Measurements from ENCODE around the gene TPTE2.
"Not testable (repeated sequence)": the region's sequence is repeated elsewhere in the genome, so short reads cannot be mapped to it uniquely, and the experiment has no call there.

The TPTE2 gene

DNA sequence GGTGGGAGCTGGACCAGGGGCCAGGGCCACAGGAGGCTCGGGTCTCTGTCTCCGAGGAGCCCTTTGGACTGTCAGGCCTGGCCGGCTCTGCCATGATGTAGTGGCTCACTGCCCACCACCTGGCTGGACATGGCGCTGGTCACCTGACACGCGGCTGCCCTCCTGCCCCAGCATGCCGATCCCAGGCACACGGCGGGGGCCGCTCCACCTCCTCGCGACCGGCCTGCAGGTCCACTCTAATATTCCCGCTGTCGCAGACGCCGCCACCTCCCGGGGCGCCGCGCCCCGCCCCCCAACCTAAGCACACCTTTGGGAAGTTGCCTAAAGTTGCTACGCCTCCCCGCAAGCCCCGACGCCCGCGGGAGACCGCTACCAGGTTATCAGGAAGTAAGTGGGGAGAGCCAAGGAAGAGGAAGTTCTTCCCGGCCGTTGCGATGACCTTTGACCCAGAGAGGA is at the start of gene TPTE2:
TSS of gene TPTE2 (minus strand) at position 406 of the 456 bp plus-strand sequence. CDS start 58,298 bp downstream, outside the sequence.
- not testable (repeated sequence) for DNase-seq (ENCODE audit: low read depth in 2 of 2)

- DNase-seq (ENCODE audit: low read depth in 2 of 2) = no peak
Measured at GRCh38 chr13:19607523-19608078, 46.3 kb upstream of the TPTE2 start.

DNA sequence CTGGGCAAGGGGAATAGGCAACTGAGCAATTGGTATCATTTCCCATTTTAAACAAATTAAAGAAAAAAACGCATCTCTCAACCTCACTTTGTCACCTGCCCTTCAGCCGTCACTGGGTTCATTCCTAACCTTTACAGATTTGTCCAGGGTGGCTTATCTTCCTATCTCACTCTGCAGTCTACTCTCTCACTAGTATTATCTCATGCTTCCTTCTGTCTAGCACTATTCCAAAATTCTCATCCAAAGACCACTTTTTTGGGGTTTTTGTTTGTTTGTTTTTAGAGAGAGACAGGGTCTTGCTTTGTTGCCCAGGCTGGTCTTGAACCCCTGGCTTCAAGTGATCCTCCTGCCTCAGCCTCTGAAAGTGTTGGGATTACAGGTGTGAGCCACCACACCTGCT is 45.4 kb upstream of the TPTE2 start:
- no peak for DNase-seq (ENCODE audit: low read depth in 2 of 2)

DNA sequence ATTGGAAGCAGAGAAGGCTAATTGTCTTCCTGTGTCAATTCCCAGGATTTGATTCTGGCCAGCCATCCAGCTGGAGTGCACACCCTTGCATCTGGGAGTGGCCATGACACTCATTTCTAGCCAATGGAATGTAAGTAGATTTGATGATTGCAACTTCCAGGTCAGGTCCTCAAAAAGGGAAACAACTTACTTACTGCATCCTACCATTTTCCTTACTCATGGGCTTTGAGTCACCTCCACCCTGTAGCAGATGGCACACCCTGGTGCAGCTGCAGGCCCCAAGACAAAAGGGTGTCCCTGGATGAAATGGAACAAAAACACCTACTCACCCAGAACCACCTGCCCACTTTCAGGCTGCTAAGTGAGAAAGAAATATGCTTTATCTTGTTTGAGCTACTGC is 44.8 kb upstream of the TPTE2 start:
- no peak for DNase-seq (ENCODE audit: low read depth in 2 of 2)

DNA sequence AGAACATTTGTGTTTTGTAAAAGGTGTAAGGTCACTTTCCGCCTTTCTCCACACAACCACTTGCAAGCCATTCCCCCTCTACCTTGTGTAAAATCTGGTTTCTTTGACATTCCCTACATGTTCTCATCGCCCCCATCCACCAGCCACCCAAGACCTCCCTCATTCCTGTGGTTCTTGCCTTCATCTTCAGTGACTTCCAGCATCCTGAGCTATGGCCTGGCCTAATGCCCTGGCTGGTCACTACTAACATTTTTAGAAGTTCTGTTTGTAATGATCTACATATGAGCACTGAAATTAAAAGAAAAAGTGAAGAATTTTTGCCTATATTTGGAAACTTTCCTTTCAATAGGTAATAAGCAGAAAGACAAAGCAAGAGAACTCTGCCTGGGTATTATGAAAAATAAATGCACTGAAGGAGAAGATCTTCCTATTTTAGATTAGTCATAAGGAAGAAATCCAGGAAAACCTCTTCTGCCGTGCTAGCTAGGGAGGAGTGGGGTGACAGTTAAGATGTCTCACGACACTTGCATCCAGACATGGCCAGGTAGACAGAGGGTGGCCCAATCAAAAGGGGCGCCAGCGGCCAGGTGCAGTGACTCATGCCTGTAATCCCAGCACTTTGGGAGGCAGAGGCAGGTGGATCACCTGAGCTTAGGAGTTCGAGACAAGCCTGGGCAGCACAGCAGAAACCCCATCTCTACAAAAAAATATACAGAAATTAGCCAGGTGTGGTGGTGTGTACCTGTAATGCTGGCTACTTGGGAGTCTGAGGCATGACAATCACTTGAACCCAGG is 44.0 kb upstream of the TPTE2 start:
- DNase-seq (ENCODE audit: low read depth in 2 of 2) = no peak

DNA sequence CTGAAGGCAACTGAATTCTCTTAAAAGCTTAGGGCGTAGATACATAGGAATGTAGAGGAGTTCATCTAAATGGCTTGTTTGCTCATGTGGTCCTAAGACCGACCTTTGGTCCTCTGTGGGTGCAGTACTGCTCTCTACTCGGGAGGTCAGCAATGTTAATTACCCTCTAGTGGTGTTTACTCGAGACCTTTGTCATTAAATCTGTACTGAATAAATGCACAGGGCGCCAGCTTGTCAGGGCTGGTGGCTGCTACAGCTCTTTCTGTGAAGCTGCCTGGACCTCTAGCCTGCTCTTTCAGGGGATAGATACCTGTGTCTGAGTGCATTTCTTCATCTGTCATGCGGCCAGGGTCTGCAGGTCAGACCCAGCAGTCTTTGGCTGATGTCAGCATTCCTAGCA is 43.0 kb upstream of the TPTE2 start:
- DNase-seq (ENCODE audit: low read depth in 2 of 2) = no peak

- DNase-seq (ENCODE audit: low read depth in 2 of 2) = peak in 1 of 2 experiments; percentile 30
Measured at GRCh38 chr13:19601749-19602725, 40.7 kb upstream of the TPTE2 start.

DNA sequence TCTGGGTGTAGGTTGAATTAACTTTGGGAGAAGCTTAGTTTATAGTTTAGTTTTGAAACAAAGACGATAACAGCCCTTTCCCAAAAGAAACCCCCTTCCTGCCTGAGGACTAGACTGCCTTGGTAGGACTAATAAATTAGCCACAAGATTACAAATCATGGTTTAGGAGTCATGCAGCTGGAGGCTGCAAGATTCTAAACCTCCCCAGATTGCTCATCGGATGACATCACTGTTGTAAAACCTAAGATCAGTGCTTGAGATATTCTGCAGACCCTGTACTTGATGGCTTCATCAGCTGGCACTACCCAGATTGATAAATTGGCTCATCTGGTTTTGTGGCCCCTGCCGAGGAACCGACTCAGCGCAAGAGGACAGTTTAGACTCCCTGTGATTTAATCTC is 36.2 kb upstream of the TPTE2 start:
- DNase-seq (ENCODE audit: low read depth in 2 of 2) = no peak

DNA sequence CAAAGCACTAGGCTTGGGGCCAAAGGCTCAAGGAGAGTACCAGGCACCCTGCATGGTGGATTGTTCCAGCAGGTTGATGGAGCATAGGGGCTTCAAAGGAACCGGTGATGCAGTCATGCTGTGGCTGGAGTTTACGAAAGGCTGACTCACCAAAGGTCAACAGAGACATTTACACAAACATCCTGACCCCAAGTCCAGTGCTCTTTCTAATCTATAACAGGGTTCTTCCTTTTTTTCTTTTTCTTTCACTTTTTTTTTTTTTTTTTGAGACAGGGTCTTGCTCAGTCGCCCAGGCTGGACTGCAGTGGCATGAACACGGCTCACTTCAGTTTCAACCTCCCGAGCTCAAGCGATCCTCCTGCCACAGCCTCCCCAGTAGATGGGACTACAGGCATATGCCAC is 35.6 kb upstream of the TPTE2 start:
- no peak for DNase-seq (ENCODE audit: low read depth in 2 of 2)

- no peak for DNase-seq (ENCODE audit: low read depth in 2 of 2)
Measured at GRCh38 chr13:19596086-19596485, 34.8 kb upstream of the TPTE2 start.

DNA sequence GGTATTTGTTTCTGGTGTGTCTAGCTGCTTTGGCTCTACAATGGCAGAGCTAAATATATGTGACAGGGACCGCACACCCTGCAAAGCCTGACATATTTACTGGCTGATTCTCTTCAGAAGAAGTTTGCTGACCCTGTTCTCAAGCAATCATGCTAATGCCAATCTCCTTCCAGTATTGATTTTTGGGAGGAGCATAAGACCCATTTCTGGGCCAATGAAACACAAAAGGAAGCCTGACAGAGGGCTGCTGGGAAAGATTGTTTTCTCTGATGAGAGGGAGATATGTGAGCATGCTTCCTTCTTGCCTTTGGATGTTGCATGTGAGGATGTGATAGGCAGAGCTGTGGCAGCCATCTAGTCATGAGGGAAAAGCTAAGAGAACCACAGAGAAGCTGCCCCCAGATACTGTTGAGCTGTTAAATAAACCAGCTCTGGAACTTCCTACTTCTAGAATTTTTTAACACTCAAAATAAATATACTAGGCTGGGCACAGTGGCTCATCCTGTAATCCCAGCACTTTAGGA is 31.4 kb upstream of the TPTE2 start:
- DNase-seq (ENCODE audit: low read depth in 2 of 2) = no peak

GRCh38 chr13:19591864-19592263 is 30.5 kb upstream of the TPTE2 start:
- DNase-seq (ENCODE audit: low read depth in 2 of 2) = no peak

DNA sequence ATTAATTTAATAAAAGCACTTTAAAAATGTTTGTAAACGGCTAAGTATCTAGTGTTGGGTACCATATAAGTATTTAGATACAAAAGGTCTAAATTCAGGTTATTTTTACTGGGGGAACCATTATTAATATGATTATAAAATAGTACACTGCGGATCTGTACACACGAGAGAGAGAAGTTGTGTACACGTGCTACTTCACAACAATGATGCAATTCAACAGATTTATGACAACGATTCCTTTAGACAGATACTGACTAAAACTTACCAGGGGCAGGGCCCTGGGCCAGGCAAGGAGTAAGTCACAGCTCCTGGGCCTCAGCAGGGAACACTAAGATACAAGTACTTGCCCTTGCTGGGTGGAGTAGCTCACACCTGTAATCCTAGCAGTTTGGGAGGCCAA is 29.1 kb upstream of the TPTE2 start:
- DNase-seq (ENCODE audit: low read depth in 2 of 2) = no peak

- DNase-seq (ENCODE audit: low read depth in 2 of 2) = no peak
Measured at GRCh38 chr13:19589312-19589711, 28.0 kb upstream of the TPTE2 start.

- DNase-seq (ENCODE audit: low read depth in 2 of 2) = no peak
Measured at GRCh38 chr13:19587635-19588300, 26.4 kb upstream of the TPTE2 start.

- peak; percentile 69 to 70 for DNase-seq (ENCODE audit: low read depth in 2 of 2)
Measured at GRCh38 chr13:19586904-19587634, 25.7 kb upstream of the TPTE2 start.

GRCh38 chr13:19581675-19582074 is 20.3 kb upstream of the TPTE2 start:
- no peak for DNase-seq (ENCODE audit: low read depth in 2 of 2)

- DNase-seq (ENCODE audit: low read depth in 2 of 2) = no peak
Measured at GRCh38 chr13:19575230-19575629, 13.9 kb upstream of the TPTE2 start.

- DNase-seq (ENCODE audit: low read depth in 2 of 2) = no peak
Measured at GRCh38 chr13:19573120-19573716, 11.9 kb upstream of the TPTE2 start.

DNA sequence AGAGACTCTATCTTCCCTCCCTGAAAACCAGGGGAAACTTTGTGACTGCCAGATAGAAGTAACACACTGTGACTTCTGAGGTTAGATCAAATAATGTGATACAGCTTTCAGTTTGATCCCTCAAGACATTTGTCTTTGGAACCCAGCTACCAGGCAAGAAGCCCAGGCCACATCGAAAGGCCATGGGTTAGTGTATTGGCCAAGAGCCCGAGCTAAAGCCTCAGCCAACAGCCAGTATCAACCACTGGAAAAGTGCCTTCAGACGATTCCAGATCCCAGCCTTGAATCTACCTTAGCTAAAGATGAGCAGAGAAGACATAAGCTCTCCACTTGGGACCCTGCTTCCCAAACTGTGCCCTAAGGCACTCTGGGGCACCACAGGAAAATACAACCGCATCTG is 10.9 kb upstream of the TPTE2 start:
- DNase-seq (ENCODE audit: low read depth in 2 of 2) = no peak
